PFSK-1 (cell line): Measurements from ENCODE around the gene CARD9.

ENCODE experiments used
- POLR2AphosphoS5 ChIP-seq: IDR thresholded peaks from 2 replicates; pipeline ENCODE4 v1.6.1; 2012; ENCODE audit warnings: low read depth, mild to moderate bottlenecking, control low read depth, low read length, moderate library complexity
- TF ChIP-seq, protein P1 (sequence below), 2 experiments: IDR thresholded peaks; 2 replicates each; pipeline versions ENCODE4 v1.6.1 to v1.8.0; 2011 to 2012; ENCODE audit warnings: low read depth in 2 of 2, low read length in 2 of 2, control low read depth in 1 of 2, inconsistent platforms in 1 of 2, mild to moderate bottlenecking in 1 of 2, moderate library complexity in 1 of 2; ENCODE audit not compliant: insufficient read depth in 1 of 2

DNA sequence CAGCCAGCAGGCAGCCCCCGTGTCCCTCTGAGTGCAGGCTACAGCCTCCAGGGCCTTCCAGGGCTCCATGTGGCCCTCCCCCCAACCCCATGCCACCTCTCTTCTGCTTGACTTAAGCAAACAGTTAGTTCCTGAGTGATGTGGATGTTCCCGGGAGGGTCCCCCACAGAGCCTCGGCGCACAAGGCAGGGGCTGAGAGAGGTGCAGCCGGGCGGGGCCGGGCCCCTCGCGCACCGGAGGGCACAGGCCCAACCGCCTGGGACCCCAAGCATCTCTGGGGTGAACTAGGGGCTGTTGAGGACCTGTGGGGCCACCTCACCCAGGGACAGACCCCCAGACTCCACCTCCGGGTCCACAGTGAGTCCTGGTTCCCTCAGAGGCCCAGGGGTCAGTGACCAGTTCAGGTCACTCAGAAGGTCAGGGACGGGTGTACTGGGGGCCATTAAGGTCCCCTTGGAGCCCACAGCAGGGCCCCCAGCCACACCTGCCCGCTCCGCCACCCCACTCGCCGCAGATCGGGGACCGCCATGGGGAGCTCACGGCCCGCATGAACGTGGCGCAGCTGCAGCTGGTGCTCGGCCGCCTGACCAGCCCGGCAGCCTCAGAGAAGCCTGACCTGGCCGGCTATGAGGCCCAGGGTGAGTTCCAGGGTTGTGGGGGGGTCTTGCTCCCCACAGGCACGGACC lies 33.0 kb downstream of the CARD9 start:
- TF ChIP-seq, protein P1, sequence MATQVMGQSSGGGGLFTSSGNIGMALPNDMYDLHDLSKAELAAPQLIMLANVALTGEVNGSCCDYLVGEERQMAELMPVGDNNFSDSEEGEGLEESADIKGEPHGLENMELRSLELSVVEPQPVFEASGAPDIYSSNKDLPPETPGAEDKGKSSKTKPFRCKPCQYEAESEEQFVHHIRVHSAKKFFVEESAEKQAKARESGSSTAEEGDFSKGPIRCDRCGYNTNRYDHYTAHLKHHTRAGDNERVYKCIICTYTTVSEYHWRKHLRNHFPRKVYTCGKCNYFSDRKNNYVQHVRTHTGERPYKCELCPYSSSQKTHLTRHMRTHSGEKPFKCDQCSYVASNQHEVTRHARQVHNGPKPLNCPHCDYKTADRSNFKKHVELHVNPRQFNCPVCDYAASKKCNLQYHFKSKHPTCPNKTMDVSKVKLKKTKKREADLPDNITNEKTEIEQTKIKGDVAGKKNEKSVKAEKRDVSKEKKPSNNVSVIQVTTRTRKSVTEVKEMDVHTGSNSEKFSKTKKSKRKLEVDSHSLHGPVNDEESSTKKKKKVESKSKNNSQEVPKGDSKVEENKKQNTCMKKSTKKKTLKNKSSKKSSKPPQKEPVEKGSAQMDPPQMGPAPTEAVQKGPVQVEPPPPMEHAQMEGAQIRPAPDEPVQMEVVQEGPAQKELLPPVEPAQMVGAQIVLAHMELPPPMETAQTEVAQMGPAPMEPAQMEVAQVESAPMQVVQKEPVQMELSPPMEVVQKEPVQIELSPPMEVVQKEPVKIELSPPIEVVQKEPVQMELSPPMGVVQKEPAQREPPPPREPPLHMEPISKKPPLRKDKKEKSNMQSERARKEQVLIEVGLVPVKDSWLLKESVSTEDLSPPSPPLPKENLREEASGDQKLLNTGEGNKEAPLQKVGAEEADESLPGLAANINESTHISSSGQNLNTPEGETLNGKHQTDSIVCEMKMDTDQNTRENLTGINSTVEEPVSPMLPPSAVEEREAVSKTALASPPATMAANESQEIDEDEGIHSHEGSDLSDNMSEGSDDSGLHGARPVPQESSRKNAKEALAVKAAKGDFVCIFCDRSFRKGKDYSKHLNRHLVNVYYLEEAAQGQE (IDR thresholded peaks at IDR 0.05; ENCODE audit: insufficient read depth in 1 of 2, low read depth in 2 of 2, low read length in 2 of 2), result no peak
- TF ChIP-seq POLR2AphosphoS5, result no peak
